AG09319 (cell line): Measurements from ENCODE around the gene ARF6.
"Not testable (repeated sequence)": the region's sequence is repeated elsewhere in the genome, so short reads cannot be mapped to it uniquely, and the experiment has no call there.

ENCODE experiments used
- DNase-seq: peaks from one replicate; pipeline ENCODE4 v3.0.0-alpha.2; 2010; ENCODE audit warnings: low read depth; ENCODE audit errors: extremely low read depth
- TF ChIP-seq, protein P1 (sequence below): IDR thresholded peaks from 2 replicates; pipeline ENCODE4 v1.5.1; 2011; ENCODE audit warnings: low read depth, mild to moderate bottlenecking, inconsistent platforms, low read length, moderate library complexity

ARF6 gene

DNA sequence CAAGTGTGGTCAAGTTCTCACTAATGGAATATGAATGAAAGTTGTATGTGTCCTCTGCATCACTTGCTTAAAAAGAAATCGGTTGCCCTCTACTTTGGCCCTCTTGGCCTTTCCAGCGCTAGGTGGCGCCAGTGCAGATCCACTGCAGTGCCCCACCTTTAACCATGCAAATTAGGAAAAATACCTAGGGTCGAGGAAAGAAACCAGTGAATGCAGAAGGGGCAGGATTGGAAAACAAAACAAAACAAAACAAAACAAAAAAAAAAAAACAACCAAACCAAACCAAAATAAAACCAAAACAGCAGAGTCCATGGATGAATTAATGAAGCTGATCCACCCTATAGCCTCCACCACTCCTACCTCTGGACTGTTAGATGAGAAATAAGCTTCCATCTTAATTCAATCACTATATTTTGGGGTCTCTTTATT, 27.4 kb upstream of the ARF6 start:
- TF ChIP-seq, protein P1, sequence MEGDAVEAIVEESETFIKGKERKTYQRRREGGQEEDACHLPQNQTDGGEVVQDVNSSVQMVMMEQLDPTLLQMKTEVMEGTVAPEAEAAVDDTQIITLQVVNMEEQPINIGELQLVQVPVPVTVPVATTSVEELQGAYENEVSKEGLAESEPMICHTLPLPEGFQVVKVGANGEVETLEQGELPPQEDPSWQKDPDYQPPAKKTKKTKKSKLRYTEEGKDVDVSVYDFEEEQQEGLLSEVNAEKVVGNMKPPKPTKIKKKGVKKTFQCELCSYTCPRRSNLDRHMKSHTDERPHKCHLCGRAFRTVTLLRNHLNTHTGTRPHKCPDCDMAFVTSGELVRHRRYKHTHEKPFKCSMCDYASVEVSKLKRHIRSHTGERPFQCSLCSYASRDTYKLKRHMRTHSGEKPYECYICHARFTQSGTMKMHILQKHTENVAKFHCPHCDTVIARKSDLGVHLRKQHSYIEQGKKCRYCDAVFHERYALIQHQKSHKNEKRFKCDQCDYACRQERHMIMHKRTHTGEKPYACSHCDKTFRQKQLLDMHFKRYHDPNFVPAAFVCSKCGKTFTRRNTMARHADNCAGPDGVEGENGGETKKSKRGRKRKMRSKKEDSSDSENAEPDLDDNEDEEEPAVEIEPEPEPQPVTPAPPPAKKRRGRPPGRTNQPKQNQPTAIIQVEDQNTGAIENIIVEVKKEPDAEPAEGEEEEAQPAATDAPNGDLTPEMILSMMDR, result peak; percentile 95
- DNase-seq, result no peak

DNA sequence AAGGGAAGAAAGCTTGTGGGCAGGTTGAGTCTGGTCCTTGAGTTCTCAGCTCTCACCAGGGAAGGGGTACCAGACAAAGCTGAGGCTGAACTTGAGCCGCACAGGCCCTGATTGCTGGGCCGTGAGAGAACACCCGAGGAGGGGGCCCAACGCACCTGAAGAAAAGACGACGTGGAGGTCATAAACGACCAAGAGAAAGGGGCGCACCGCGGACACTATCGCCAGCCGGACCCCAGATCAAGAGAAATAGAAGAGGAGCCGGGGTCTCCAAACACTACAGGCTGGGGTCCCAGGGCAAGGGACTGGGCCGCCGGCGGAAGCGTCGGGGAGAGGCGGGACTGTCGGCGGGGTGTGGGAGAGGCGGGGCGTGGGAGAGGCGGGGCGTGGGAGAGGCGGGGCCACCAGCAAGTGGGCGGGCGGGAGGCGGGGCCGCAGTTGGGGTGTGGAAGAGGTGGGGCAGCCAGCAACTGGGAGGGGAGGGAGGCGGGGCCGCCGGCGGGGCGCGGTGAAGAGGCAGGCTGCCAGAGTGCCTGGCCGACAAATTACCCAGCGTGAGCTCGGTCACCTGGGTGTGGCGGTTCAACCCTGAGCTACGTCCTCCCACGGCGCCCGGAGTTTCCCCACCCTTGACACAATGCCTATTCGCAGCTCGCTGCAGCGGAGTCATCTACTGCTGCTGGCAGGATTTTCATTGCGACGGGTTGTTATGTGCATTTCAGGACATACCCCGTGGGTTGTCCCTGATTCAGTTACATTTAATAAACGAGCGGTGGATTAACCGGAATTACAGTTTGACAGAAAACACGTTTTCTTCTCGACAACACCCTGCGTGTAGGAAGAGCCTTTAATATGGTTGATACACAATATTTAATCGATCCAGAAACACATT, 24.8 kb upstream of the ARF6 start:
- peak; percentile 88 for DNase-seq
- TF ChIP-seq, protein P1, result no peak

DNA sequence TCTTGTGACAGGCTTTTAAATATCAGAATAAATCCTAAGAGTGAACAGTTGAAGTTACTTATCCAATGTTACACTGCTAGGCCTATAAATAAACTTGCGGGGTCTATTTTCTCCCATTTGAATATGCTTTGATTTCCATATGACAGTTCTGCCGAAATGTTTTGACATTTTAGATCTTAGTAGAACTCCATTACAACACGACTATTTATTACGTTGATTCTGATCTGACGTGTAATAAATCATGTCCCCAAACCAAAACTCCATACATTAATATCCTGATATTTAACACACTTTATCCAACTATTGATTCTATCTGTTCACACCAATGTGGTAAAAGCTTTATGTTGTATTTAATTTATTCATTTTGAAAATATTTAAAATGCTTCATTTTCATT, 24.2 kb upstream of the ARF6 start:
- DNase-seq, result no peak
- TF ChIP-seq, protein P1, result no peak

DNA sequence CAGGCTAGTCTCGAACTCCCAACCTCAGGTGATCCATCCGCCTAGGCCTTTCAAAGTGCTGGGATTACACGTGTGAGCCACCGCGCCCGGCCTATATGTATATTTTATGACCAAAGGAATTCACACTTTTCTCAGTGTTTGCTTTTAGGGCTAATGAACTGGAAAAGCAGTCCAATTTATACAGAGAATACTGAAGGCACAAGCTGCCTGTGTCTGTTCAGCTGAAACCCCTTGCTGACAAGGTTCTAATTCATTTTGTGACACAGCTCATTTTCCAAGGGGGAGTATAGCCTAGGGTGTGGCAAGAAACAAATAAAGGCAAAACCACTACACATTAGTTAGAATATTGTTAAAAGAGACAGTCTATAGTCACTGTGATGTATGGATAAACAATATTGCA, 22.0 kb upstream of the ARF6 start:
- DNase-seq, result no peak
- TF ChIP-seq, protein P1, result no peak

DNA sequence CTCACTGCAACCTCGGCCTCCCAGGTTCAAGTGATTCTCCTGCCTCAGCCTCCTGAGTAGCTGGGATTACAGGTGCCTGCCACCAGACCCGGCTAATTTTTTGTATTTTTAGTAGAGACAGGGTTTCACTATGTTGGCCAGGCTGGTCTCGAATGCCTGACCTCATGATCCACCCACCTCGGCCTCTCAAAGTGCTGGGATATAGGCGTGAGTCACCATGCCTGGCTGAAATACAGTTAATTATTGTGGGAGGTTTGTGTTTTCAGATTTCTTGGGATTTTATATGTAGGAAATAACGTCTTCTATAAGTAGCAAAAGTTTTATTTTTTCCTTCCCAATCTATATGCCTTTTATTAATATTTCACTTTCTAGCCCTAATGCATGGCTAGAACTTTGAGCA, 19.3 kb upstream of the ARF6 start:
- DNase-seq, result not testable (repeated sequence)

DNA sequence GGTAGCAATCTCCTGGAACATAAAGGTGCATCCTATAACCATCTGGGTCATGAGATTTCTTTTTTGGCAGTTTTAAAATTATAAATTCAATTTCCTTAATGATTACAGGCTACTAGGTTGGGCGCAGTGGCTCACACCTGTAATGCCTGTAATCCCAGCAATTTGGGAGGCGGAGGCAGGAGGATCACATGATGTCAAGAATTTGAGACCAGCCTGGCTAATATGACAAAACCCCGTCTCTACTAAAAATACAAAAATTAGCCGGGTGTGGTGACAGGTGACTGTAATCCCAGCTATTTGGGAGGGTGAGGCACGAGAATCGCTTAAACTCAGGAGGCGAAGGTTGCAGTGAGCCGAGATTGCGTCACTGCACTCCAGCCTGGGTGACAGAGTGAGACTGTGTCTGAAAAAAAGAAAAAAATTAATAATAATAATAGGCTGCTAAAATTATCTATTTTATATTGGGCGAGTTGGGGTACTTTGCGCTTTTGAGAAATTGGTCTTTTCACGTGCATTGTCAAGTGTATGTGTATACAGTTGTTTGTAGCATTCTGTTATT, 17.2 kb upstream of the ARF6 start:
- DNase-seq, result no peak

DNA sequence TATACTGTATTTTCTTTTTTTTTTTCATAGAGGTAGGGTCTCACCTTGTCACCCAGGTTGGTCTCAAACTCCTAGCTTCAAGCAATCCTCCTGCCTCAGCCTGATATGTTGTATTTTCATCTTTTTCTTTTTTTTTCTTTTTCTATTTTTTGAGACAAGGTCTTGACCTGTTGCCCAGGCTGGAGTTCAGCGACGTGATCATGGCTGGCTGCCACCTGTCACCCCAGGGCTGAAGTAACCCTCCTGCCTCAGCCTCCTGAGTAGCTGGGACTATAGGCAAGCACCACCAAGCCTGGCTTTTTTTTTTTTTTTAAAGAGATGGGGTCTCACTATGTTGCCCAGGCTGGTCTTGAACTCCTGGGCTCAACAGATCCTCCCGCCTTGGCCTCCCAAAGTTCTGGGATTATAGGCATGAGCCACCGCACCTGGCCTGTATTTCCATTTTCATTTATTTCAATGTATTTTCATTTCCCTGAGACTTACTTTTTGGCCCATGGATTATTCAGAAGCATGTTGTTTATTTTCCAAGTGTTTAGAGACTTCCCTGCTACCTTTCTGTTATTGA, 16.2 kb upstream of the ARF6 start:
- no peak for DNase-seq
- TF ChIP-seq, protein P1, result no peak

More for the DNA sequence above, 17.2 kb upstream of the ARF6 start:
- TF ChIP-seq, protein P1, result no peak
